NB4 (cell line): ENCODE data around the gene BLVRB.
A peak's percentile ranks its signal among the peaks of the same experiment; 100 is the strongest.

Experiments
- MAX ChIP-seq: IDR thresholded peaks from 2 replicates; pipeline ENCODE4 v1.6.1; 2011; ENCODE audit warnings: low read depth, low read length
- MYC ChIP-seq: IDR thresholded peaks from 2 replicates; pipeline ENCODE4 v1.6.1; 2011; ENCODE audit warnings: low read depth, low read length
- POLR2A ChIP-seq: IDR thresholded peaks from 2 replicates; pipeline ENCODE4 v1.6.1; 2011; ENCODE audit warnings: mild to moderate bottlenecking; ENCODE audit not compliant: insufficient read length; ENCODE audit errors: extremely low read depth
- TF ChIP-seq, protein P1 (sequence below): IDR thresholded peaks from one replicate; pipeline ENCODE4 v1.5.1; 2012; ENCODE audit warnings: low read depth, low read length

GRCh38 chr19:40433391-40434216 is 31.9 kb downstream of the BLVRB start:
- TF ChIP-seq, protein P1, sequence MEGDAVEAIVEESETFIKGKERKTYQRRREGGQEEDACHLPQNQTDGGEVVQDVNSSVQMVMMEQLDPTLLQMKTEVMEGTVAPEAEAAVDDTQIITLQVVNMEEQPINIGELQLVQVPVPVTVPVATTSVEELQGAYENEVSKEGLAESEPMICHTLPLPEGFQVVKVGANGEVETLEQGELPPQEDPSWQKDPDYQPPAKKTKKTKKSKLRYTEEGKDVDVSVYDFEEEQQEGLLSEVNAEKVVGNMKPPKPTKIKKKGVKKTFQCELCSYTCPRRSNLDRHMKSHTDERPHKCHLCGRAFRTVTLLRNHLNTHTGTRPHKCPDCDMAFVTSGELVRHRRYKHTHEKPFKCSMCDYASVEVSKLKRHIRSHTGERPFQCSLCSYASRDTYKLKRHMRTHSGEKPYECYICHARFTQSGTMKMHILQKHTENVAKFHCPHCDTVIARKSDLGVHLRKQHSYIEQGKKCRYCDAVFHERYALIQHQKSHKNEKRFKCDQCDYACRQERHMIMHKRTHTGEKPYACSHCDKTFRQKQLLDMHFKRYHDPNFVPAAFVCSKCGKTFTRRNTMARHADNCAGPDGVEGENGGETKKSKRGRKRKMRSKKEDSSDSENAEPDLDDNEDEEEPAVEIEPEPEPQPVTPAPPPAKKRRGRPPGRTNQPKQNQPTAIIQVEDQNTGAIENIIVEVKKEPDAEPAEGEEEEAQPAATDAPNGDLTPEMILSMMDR: no peak
- no peak for TF ChIP-seq MAX
- TF ChIP-seq MYC: no peak; the same call in 1 of the 2 replicates
- TF ChIP-seq POLR2A: peak; percentile 22
